NT2/D1 (cell line): ENCODE data around the gene ARL10.

ENCODE experiments used
- SUZ12 ChIP-seq: IDR thresholded peaks from 2 replicates; pipeline ENCODE4 v1.6.1; 2011; ENCODE audit not compliant: insufficient read length, insufficient read depth; ENCODE audit errors: extremely low read depth
- YY1 ChIP-seq: IDR thresholded peaks from 2 replicates; pipeline ENCODE4 v1.6.1; 2011; ENCODE audit not compliant: insufficient read length, insufficient read depth
- ZNF274 ChIP-seq: IDR thresholded peaks from 2 replicates; pipeline ENCODE4 v1.6.1; 2011; ENCODE audit warnings: mild to moderate bottlenecking, low read depth, low read length

DNA sequence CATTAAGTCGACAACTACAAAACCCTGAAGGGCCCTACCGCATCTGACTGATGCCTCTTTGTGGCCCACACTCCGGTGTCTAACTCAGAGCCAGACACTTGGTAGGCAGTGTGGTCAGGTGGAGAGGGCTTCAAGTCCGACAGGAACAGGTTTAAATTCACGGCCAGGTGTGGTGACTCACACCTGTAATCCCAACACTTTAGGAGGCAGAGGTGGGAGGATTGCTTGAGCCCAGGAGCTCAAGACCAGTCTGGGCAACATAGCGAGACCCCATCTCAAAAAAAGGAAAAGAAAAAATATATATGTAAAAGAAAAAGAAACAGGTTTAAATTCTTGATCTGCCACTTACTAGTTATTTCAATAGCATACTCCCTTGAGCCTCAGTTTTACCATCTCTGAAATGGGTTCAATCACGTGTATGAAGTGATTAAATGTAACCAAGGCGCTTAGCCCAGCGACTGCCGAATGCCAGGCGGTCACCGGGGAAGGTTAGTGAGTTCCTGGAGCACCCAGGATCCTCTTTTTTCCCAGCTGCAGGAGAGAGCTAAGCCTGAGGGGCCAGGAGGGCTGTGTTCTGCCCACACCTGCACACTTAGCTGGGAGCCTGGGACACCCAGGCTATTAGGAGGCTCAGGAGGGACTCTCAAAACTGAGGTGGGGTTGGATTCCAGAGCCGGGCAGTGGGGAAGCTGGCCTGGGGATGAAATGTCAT lies 50.1 kb downstream of the ARL10 start:
- TF ChIP-seq YY1 (no peak), ZNF274 (no peak), SUZ12 (no peak)
